HG03175 (cell line): ENCODE measurements around the gene POTEG.
"Not testable (repeated sequence)": the region's sequence is repeated elsewhere in the genome, so short reads cannot be mapped to it uniquely, and the experiment has no call there.

Source experiments
- ATAC-seq: cut with Tn5 transposase; IDR thresholded peaks from one replicate; pipeline ENCODE4 v1.9.1; 2021; ENCODE audit warnings: mild to moderate bottlenecking, moderate library complexity; ENCODE audit not compliant: unreplicated experiment

POTEG gene

GRCh38 chr14:19374451-19374903, 59.7 kb downstream of the POTEG start:
- not testable (repeated sequence) for ATAC-seq

- not testable (repeated sequence) for ATAC-seq
Measured at GRCh38 chr14:19372813-19373500, 61.2 kb downstream of the POTEG start.

GRCh38 chr14:19371767-19372166, 62.4 kb downstream of the POTEG start:
- ATAC-seq, result not testable (repeated sequence)

GRCh38 chr14:19362803-19363202, 71.3 kb downstream of the POTEG start:
- ATAC-seq, result not testable (repeated sequence)

- ATAC-seq, result not testable (repeated sequence)
Measured at GRCh38 chr14:19362323-19362722, 71.8 kb downstream of the POTEG start.

- ATAC-seq, result not testable (repeated sequence)
Measured at GRCh38 chr14:19361636-19362253, 72.4 kb downstream of the POTEG start.

GRCh38 chr14:19360937-19361635, 73.1 kb downstream of the POTEG start:
- not testable (repeated sequence) for ATAC-seq
